Stimulated activated CD8-positive, alpha-beta memory T cell treated with anti-CD3 and anti-CD28 coated beads, Interleukin-2, amount 100 ng/mL, for 48 hours (primary cell): Measurements from ENCODE around the gene FAM20A.

Source experiments
- DNase-seq, 2 donors: peaks; one replicate each; pipeline ENCODE4 v3.0.0-alpha.2; 2020; ENCODE audit warnings: low read depth in 2 of 2

The FAM20A gene

GRCh38 chr17:68610554-68610953, 9.4 kb upstream of the FAM20A start:
- no peak for DNase-seq

- DNase-seq: no peak
Measured at GRCh38 chr17:68608515-68609130, 7.5 kb upstream of the FAM20A start.

GRCh38 chr17:68606451-68607307, 5.5 kb upstream of the FAM20A start:
- no peak for DNase-seq

- DNase-seq: no peak
Measured at GRCh38 chr17:68605914-68606313, 4.7 kb upstream of the FAM20A start.

GRCh38 chr17:68603656-68604055, 2.5 kb upstream of the FAM20A start:
- no peak for DNase-seq

GRCh38 chr17:68603027-68603426, 1.9 kb upstream of the FAM20A start:
- DNase-seq: no peak

GRCh38 chr17:68602289-68602688, 1.1 kb upstream of the FAM20A start:
- DNase-seq: no peak

- DNase-seq: no peak
Measured at GRCh38 chr17:68601565-68602288, 560 bp upstream of the FAM20A start.

GRCh38 chr17:68600067-68600930, 868 bp downstream of the FAM20A start:
- DNase-seq: no peak

GRCh38 chr17:68599552-68600066, 1.6 kb downstream of the FAM20A start:
- no peak for DNase-seq

- DNase-seq: no peak
Measured at GRCh38 chr17:68599091-68599490, 2.1 kb downstream of the FAM20A start.

- no peak for DNase-seq
Measured at GRCh38 chr17:68598545-68598961, 2.6 kb downstream of the FAM20A start.

- DNase-seq: no peak
Measured at GRCh38 chr17:68598074-68598473, 3.1 kb downstream of the FAM20A start.

- no peak for DNase-seq
Measured at GRCh38 chr17:68596411-68596945, 4.7 kb downstream of the FAM20A start.

- no peak for DNase-seq
Measured at GRCh38 chr17:68595986-68596385, 5.2 kb downstream of the FAM20A start.

- no peak for DNase-seq
Measured at GRCh38 chr17:68595496-68595895, 5.7 kb downstream of the FAM20A start.

GRCh38 chr17:68594552-68594951, 6.6 kb downstream of the FAM20A start:
- no peak for DNase-seq

GRCh38 chr17:68592682-68593641, 8.2 kb downstream of the FAM20A start:
- DNase-seq: no peak

- no peak for DNase-seq
Measured at GRCh38 chr17:68592009-68592408, 9.2 kb downstream of the FAM20A start.

GRCh38 chr17:68591583-68591982, 9.6 kb downstream of the FAM20A start:
- DNase-seq: no peak
